ENCODE results near the gene FGD2. TPM values are rescaled to one million over a fixed set of nuclear protein-coding genes. Genes with fewer than 3 reads are reported as not detected.
"Not testable (repeated sequence)": the region's sequence is repeated elsewhere in the genome, so short reads cannot be mapped to it uniquely, and the experiment has no call there.

Gene FGD2
- total RNA-seq, 3 donors from 2014 or later, result 0.87 to 1.5 (median 1.1) TPM

GRCh38 chr6:37057128-37057471, 51.6 kb downstream of the FGD2 start:
- no peaks in the 10 kb centered on the region for H3K9me3 Mint-ChIP-seq
- no peak for DNase-seq
- ATAC-seq, result no peak
- peaks cover under 1% of the 10 kb centered on the region for H3K4me1 Mint-ChIP-seq (ENCODE audit: low read depth)
- H3K4me3 Mint-ChIP-seq, result no peak overlapping the region
- no peaks in the 10 kb centered on the region for H3K36me3 Mint-ChIP-seq (ENCODE audit: insufficient read depth)
- no peaks in the 10 kb centered on the region for H3K27me3 Mint-ChIP-seq (ENCODE audit: low read depth)

DNA sequence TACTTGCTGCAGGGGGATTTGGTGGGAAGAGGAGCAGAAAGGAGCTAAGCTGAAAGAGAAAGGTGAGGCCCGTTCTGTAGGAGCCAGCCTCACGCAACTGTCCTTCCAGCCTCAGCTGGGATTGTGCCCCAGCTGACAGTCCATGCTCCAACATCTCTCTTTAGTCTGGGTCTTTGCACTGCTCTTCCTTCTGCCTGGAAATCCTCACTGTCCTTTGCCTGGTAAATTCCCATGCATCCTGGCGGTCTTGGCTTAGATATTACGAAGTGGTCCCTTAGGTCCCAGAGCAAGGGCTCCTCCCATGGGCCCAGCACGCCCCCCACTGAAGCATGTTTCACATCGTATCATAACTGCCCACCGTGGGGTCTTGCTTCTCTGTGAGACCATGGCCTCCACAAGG, 52.2 kb downstream of the FGD2 start:
- no peaks in the 10 kb centered on the region for H3K9me3 Mint-ChIP-seq
- ATAC-seq (no peak), DNase-seq (no peak)
- no peaks in the 10 kb centered on the region for H3K27me3 Mint-ChIP-seq (ENCODE audit: low read depth)
- H3K4me1 Mint-ChIP-seq (ENCODE audit: low read depth), result no peaks in the 10 kb centered on the region
- H3K36me3 Mint-ChIP-seq (ENCODE audit: insufficient read depth), result no peaks in the 10 kb centered on the region
- no peak overlapping the region for H3K4me3 Mint-ChIP-seq

GRCh38 chr6:37058084-37058586, 52.7 kb downstream of the FGD2 start:
- no peaks in the 10 kb centered on the region for H3K27me3 Mint-ChIP-seq (ENCODE audit: low read depth)
- no peaks in the 10 kb centered on the region for H3K9me3 Mint-ChIP-seq
- H3K4me1 Mint-ChIP-seq (ENCODE audit: low read depth), result no peaks in the 10 kb centered on the region
- no peak overlapping the region for H3K4me3 Mint-ChIP-seq
- DNase-seq (no peak), ATAC-seq (no peak)
- no peaks in the 10 kb centered on the region for H3K36me3 Mint-ChIP-seq (ENCODE audit: insufficient read depth)

DNA sequence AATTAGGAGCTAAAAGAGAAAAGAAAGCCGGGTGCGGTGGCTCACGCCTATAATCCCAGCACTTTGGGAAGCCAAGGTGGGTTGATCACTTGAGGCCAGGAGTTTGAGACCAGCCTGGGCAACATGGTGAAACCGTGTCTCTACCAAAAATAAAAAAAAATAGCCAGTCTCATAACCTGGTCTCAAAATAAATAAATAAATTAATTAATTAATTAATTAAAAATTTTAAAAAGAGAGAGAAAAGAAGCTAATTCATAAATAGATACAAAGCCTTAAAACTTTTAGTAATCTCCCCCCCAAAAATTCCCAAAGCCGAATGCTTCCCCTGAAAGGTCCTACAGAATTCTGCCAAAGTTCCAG, 53.5 kb downstream of the FGD2 start:
- ATAC-seq; H3K9me3 Mint-ChIP-seq; H3K36me3 Mint-ChIP-seq (ENCODE audit: insufficient read depth); H3K4me3 Mint-ChIP-seq; H3K27me3 Mint-ChIP-seq (ENCODE audit: low read depth); H3K4me1 Mint-ChIP-seq (ENCODE audit: low read depth); DNase-seq: not testable (repeated sequence)

DNA sequence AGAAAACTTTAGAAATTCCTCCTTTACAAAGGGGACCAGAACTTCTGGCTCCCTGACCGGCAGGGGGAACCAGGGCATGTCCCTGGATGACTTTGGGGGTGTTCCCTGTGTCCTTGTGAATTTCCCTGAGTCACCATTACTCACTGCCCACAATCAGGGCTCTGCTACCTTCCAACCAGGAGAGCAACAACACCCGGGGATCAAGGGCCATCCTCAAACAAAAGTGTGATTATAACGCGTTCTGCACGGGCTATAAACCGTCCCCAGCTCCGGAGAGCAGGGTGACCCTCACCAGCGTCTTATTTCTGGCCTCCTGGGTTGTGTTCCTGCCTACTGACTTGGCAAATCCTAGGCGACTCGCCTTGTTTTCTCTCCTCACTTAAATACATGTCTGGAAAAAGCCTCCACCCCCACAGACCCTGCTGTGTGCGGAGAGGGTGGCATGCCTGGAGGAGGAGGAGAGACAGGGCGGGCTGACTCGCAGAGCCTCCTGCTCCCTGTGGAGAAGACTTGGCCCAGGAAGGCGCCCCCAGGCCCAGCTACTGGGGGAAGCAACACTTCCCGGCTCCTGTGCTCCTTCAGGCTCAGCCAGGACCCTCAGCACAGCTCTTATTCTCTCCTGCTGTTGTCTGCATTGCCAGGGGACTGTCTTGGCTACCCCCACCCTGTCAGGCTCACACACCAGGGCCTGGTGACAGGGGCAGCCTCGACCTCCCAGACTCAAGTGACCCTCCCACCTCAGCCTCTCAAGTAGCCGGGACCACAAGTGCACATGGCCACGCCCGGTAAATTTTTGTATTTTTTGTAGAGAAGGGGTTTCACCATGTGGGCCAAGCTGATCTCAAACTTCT, 54.1 kb downstream of the FGD2 start:
- no peak for ATAC-seq
- DNase-seq, result no peak

DNA sequence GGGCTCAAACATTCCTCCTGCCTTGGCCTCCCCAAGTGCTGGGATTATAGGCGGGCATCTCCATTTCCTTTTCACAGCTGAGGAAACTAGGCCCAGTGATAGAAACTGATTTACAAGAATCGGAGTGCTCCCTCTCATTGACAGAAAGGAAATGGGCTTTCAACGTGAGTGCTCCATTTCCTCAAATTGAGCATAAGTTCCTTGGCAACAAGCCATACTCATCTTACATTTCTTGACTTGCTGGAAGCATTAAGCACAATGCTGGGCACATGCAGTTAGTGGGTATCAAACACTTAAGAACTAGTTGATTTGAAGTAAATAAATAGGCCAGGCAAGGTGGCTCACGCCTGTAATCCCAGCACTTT, 54.7 kb downstream of the FGD2 start:
- Mint-ChIP-seq H3K4me3 (no peak overlapping the region), H3K36me3 (ENCODE audit: insufficient read depth) (no peaks in the 10 kb centered on the region), H3K9me3 (no peaks in the 10 kb centered on the region), H3K4me1 (ENCODE audit: low read depth) (no peaks in the 10 kb centered on the region), H3K27me3 (ENCODE audit: low read depth) (no peaks in the 10 kb centered on the region)
- DNase-seq, result no peak
- no peak for ATAC-seq

More for the DNA sequence above, 54.1 kb downstream of the FGD2 start:
- Mint-ChIP-seq H3K27me3 (ENCODE audit: low read depth) (no peaks in the 10 kb centered on the region), H3K4me1 (ENCODE audit: low read depth) (no peaks in the 10 kb centered on the region), H3K4me3 (no peak overlapping the region), H3K36me3 (ENCODE audit: insufficient read depth) (no peaks in the 10 kb centered on the region), H3K9me3 (no peaks in the 10 kb centered on the region)

GRCh38 chr6:37061157-37061804, 55.8 kb downstream of the FGD2 start:
- Mint-ChIP-seq H3K9me3 (no peaks in the 10 kb centered on the region), H3K27me3 (ENCODE audit: low read depth) (no peaks in the 10 kb centered on the region), H3K4me3 (no peak overlapping the region), H3K36me3 (ENCODE audit: insufficient read depth) (no peaks in the 10 kb centered on the region), H3K4me1 (ENCODE audit: low read depth) (no peaks in the 10 kb centered on the region)
- ATAC-seq, result no peak
- no peak for DNase-seq

DNA sequence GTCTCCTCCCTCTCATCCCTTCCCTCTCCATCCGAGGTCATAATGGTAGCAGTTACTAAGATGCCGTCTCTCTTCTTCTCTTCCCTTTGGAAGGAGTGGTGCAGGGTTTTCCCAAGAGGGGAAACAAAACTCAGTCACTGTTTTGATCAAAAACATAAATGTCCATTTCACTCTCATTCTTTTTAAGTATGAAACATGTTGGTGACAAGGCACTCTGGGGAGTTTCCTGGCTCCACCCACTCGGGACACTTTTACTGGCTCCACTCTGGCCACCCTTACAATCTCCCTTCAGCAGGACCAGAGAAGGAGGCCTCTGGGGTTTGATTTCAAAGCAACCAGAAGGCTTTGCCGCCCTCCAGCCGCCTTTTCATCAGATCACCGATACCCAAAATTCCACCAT, 57.0 kb downstream of the FGD2 start:
- Mint-ChIP-seq H3K36me3 (ENCODE audit: insufficient read depth) (no peaks in the 10 kb centered on the region), H3K27me3 (ENCODE audit: low read depth) (no peaks in the 10 kb centered on the region), H3K9me3 (no peaks in the 10 kb centered on the region), H3K4me3 (no peak overlapping the region), H3K4me1 (ENCODE audit: low read depth) (no peaks in the 10 kb centered on the region)
- no peak for DNase-seq
- ATAC-seq, result no peak

DNA sequence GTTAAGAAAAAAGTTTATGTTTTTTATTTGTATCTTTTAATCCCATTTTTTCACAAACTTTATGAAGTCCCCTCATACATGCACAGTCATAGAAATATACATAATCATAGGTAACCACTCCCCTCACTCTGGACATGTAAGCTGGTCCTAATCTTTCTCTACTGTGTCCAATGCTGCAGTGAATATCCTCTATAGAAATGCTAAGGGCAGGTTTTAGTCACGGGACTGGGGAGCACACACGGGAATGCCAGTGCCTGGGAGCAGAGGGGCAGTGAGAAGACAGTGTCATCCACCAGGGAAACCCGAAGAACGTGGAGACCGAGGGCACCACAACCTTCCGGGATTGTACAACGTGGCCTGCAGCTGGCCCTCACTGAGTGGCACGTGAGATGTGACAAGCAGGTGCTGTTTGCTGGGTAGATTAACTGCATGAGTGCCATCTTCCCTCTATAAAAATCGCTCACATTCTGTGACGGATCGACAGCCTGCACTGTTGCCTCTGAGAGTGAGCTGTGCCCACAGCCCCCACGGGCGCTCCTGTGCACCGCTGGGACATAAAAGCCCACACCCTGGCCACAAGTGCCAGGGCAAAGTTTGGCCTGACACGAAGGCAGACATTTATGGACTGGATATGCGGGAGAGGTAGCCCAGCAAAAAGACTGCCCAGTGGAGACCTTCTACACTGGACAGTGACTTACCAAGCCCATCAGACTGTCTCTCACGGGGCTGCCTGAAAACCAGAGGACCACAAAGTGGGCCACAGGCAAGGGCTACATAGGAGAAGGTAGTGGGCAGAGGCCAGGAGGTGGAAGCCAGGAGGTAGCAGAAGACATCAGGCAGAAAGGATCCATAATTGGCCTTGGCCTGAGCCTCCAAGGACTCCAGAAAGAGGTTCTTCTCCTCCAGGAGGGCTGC, 63.2 kb downstream of the FGD2 start:
- ATAC-seq, result no peak
- Mint-ChIP-seq H3K9me3 (no peaks in the 10 kb centered on the region), H3K4me1 (ENCODE audit: low read depth) (peaks cover 19% of the 10 kb centered on the region), H3K27me3 (ENCODE audit: low read depth) (no peaks in the 10 kb centered on the region), H3K36me3 (ENCODE audit: insufficient read depth) (no peaks in the 10 kb centered on the region), H3K4me3 (no peak overlapping the region)
- no peak for DNase-seq

DNA sequence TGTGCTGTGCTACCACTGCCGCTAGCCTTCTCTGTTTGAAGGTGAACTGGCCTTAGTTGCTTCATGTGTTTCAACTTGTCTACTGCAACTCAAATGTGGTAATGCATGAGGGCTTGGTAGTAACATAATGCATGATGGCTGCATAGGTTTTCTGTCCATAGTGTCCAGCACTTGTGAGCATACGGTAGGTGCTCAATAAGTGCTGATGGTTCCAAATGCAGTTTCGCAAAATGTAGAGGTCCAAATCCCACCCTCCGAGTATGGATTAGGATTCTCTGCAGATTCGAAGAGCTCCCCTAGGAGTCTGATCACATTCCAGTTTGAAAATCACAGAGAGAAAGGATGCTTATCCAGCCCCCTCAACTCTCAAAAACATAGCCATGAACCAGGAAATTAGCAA, 64.2 kb downstream of the FGD2 start:
- Mint-ChIP-seq H3K27me3 (ENCODE audit: low read depth) (no peaks in the 10 kb centered on the region), H3K4me3 (no peak overlapping the region), H3K36me3 (ENCODE audit: insufficient read depth) (no peaks in the 10 kb centered on the region), H3K4me1 (ENCODE audit: low read depth) (peaks cover 19% of the 10 kb centered on the region), H3K9me3 (no peaks in the 10 kb centered on the region)
- ATAC-seq (no peak), DNase-seq (no peak)

- ATAC-seq (no peak), DNase-seq (no peak)
- H3K4me3 Mint-ChIP-seq, result no peak overlapping the region
- H3K27me3 Mint-ChIP-seq (ENCODE audit: low read depth), result no peaks in the 10 kb centered on the region
- H3K4me1 Mint-ChIP-seq (ENCODE audit: low read depth), result peaks cover 19% of the 10 kb centered on the region
- no peaks in the 10 kb centered on the region for H3K36me3 Mint-ChIP-seq (ENCODE audit: insufficient read depth)
- no peaks in the 10 kb centered on the region for H3K9me3 Mint-ChIP-seq
Observed at GRCh38 chr6:37072526-37072925, 67.1 kb downstream of the FGD2 start.

DNA sequence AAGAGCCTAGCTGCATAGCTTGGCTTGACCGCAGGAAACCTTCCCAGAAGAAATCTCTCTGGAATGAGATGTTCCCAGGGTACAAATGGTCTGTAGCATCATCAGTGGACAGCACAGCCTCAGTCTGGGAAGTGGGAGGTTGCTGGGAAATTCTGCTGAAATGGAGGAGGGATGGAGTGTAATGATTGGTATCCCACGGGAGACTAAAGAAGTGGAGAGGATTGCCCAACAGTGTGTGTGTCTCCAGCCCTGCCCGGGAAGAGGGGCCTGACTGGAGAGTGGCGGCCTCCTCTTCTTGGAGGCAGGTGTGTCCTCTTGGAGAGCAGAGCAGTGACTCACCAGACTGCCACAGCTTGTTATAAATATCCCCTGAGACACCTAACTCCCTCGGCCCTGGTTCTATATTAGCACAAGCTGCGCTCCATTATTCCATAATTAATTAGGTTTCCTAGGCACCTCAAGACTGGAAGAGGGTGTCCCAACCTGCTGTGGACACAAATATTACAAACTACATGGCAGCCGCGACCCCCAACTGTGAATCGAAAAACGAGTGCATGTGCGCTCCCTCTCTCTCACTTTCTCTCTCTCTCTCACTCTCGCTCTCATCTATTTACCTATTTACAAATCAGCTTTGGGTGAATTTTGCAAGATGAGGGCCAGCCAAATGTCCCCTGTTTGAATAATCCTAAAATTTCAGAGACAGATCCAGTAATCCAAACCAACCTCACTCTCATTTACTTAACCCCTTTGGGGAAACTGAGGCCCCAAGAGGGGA, 68.8 kb downstream of the FGD2 start:
- no peak for DNase-seq
- ATAC-seq, result no peak
- Mint-ChIP-seq H3K4me3 (no peak overlapping the region), H3K9me3 (no peaks in the 10 kb centered on the region), H3K4me1 (ENCODE audit: low read depth) (peaks cover 19% of the 10 kb centered on the region), H3K36me3 (ENCODE audit: insufficient read depth) (no peaks in the 10 kb centered on the region), H3K27me3 (ENCODE audit: low read depth) (no peaks in the 10 kb centered on the region)

DNA sequence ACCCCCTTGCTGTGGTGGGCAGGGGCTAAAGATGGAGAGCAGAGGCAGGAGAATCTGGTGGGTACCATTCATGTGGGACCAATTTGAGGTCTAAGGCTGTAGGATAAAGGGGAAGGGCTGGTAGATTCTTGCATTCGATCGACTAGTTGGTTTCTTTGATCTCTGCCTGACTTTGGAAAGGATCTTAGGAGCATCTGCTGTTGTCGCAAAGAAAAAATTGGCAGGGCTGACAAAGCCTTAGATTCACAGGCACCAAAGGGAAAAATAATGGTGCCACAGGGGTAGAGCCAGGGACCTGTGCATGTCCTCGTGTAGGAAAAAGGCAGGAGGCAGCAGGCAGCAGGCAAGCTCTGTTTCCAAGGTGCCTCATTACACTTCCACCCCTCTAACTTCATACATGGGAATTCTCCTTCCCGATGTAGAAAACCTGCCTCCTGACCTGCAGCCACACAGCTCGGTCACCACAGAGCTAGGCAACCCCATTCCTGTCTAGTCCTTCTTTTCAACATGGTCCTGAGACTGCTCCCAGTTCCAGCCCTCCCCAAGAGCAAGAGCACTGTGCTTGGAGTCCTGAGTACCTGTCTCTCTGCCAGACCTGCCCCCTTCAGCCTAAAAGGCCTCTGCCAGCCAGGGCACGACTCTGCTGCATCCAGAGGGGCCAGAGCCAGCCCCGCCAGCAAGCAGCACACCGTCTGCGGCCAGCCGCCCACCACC, 71.9 kb downstream of the FGD2 start:
- H3K27me3 Mint-ChIP-seq (ENCODE audit: low read depth), result no peaks in the 10 kb centered on the region
- no peak for DNase-seq
- peaks cover 8% of the 10 kb centered on the region for H3K4me1 Mint-ChIP-seq (ENCODE audit: low read depth)
- H3K9me3 Mint-ChIP-seq, result no peaks in the 10 kb centered on the region
- no peak for ATAC-seq
- H3K4me3 Mint-ChIP-seq, result no peak overlapping the region
- H3K36me3 Mint-ChIP-seq (ENCODE audit: insufficient read depth), result no peaks in the 10 kb centered on the region

Measured in activated T-cell treated with anti-CD3 and anti-CD28 coated beads, Interleukin-2, amount 50 U/mL, for 4 hours (primary cell).